NCI-H748 (cell line): Measurements from ENCODE around the gene NRARP.
A peak's percentile ranks its signal among the peaks of the same experiment; 100 is the strongest.

Experiments
- DNase-seq: peaks from one replicate; lab custom pipeline; 2025; ENCODE audit not compliant: unreplicated experiment; lab: John Stamatoyannopoulos, UW

The NRARP gene

GRCh38 chr9:137300567-137301080 is 1.4 kb downstream of the NRARP start:
- DNase-seq: peak; percentile 77

- DNase-seq: no peak
Observed at GRCh38 chr9:137299938-137300337, 2.1 kb downstream of the NRARP start.

- no peak for DNase-seq
Observed at GRCh38 chr9:137299203-137299565, 2.9 kb downstream of the NRARP start.

DNA sequence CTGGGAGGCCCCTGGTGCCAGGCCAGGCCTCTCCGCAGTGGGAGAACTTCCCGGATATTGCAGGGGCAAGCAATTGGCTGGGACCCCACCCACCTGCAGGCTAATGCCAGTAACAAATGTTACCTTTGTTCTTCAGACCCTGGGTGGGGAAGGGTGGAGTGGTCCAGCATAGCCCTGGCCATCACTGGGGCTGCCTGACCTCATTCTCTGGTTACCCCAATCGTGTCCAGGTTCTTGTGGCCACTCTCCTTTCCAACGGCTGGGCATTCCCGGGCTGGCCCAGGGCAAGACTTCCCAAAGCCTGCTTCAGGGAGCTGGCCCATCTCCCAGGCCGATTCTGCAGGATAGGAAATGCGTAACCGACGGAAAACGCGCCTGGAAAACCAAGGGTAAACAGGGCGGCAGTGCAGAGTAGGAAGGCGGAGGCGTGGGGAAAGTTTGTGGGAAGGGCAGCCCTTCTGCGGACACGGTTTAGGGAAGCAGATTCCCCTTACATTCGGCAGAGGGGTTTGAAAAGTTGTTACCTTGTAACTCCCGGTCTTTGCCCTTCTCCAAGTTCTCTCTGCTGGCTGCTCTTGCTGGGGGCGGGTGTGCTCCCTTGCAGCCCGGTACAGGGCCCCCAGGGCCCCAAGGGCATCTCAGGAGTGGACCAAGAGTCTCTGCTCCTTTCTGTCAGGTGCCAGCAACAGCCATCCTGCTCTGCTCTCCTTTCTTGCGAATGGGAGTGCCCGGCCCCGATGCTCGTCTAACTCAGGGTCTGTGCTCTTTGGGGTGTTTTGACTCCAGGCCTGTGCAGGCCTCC is 3.5 kb downstream of the NRARP start:
- no peak for DNase-seq

DNA sequence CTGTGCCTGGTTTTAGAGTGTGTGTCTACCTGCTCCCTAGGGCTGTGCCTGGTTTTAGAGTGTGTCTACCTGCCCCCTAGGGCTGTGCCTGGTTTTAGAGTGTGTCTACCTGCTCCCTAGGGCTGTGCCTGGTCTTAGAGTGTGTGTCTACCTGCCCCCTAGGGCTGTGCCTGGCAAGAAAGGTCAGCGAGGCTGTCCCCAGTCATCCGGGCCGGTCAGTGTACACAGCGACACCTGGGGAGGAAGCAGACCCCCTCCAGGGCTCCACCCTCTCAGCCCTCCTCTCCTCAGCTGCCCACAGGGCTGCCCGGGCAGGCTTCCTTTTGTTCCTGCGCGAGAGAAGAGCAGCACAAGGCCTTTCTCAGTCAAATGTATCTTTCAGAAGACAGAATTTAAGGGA is 4.1 kb downstream of the NRARP start:
- DNase-seq: no peak

GRCh38 chr9:137296670-137297664 is 5.1 kb downstream of the NRARP start:
- no peak for DNase-seq

- DNase-seq: peak; percentile 52
Observed at GRCh38 chr9:137295849-137296669, 6.0 kb downstream of the NRARP start.

DNA sequence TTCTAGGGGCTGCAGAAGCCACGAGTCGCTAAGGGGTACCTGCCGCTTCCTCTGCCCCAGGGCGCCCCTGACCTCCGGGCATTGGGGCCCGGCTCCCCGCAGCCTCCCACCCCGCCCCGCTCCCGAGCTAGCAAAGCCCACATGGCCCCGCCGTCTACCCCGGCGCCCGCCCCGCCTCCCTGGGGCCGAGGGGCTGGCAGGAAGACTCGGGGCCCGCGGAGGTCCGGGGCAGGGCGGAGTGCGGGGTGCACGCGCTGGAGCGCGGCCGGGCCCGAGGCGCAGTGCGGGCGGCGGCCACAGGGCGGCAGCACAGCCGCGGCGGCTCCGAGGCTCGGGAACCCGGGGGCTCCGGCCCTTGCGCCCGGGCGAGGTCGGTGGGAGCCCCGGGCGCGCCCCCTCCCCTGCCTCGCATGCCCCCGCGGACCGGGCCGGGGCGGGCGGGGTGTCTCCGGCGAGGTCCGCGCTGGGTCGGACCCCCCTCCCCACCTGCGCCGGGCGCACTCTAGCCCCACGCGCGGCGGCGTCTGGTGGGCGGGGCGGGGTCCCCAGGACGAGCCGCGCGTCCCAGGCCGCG is 6.7 kb downstream of the NRARP start:
- DNase-seq: peak; percentile 53

- DNase-seq: peak; percentile 75
Observed at GRCh38 chr9:137294681-137295237, 7.3 kb downstream of the NRARP start.

- peak; percentile 82 for DNase-seq
Observed at GRCh38 chr9:137294091-137294680, 7.9 kb downstream of the NRARP start.

DNA sequence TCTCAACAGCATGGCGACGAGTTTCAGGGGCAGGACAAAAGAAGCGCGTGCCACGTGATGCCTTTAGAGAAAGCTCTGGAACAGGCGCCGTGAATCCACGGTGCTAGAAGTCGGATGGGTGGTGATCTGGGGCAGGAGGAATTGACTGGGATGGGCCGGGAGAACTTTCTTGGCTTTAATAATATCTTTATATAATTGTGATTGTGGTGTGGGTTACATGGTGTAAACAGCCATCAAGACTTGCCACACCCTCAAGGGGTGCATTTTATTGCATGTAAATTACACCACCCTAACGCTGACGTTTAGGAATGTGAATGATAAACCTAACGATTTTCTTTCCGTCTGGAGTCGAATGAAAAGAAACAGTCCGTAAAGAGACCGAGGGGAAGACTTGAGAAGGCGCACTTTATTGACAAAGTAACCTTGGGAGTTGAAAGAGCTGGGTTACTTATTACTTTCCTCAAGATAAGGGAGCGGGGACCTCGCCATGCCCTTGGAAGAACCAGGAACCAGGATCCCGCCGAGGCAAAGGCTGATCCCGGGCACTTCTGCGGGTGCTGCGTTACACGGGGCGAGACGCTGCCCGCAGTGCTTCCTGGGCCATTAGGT is 8.5 kb downstream of the NRARP start:
- DNase-seq: no peak

GRCh38 chr9:137293094-137293481 is 9.0 kb downstream of the NRARP start:
- no peak for DNase-seq

DNA sequence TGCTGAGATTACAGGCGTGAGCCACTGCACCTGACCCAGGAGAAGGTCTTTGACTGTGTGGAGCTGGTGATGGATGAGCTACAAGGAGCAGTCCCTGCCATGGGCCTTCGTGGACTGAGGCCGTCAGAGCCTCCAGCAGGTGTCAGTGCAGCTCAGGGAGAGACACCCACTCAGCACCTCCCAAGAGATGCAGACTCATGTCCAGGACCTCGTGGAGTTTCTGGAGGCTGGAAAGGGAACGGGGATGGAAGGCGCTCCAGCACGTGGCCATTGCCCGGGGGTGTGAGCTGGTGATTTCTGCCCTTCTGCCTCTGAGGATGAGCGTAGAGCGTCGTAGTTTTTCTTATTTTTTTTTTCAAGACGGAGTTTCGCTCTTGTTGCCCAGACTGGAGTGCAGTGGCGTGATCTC is 15.1 kb downstream of the NRARP start:
- peak; percentile 81 for DNase-seq

DNA sequence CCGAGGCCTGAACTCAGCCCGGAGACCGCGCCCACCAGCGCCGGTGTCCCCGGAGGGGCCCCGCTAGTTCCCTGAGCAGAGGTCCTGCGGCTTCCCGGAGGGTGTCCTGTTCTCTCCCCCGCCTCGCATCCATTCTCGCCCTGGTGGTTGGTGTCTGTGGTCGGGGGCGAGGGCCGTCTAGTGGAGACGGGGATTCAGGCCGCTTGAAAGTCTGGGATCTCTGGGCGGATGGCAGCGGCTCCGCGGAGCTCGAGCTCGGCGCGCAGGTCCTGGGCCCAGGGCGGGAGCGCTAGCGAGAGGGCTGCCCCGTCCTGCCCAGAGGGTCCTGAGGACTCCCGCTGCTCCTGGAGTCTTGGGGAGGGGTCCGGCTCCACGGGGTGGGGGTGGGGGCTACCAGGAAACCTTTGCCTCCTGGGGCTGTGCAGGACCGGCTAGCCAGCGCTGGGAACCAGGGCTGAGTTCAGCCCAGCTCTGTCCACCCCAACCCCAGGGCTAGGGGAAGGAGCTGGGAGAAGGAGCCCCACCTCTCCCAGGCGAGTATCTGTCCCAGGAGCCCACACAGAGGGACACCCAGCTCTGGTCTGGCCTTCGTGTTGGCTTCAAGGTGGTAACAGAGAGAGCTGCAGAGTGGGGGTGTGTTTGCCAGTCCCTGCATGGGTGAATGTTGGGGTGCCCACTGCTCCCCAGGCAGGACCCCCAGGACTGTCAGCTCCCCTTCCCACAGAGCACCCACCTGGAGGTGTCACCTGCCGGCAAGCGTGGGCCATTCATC is 20.5 kb downstream of the NRARP start:
- DNase-seq: no peak

GRCh38 chr9:137280474-137281344 is 21.4 kb downstream of the NRARP start:
- no peak for DNase-seq

DNA sequence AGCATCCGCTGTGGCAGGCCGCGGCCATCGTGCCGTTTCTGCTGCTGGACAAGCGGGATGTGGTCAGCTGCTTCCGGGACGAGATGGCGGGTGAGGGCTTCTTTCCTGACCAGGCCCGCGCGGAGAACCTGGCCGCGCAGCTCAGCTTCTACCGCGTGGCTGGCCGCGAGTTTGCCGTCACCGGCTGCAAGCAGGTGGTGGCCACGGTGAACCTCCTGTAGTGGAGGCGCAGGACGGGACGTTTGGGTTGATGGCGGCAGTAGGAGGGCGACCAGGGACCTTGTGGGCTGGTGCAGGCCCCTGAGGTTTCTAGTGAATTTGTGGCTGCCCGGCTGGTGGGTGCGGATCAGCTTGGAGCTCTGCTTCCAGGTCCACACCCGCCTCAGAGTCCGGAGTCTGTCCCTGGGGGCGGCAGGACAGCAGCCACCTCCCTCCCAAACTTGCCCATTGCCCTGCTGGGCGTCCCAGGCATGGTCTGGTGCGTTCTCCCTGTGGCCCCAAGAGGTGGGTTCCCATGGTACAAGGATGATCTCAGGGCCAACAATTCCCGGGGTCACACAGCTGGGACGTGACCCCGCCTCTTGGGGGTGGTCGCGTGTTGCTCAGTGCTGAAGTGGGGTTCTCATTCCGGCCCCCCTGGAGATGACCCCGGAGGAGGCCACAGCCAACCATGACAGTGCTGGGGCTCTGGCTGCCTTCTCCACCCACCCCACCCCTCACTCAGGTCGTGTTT is 22.2 kb downstream of the NRARP start:
- DNase-seq: no peak
